NCI-H146 treated with DMSO at 0.1 percent for 48 hours (cell line): ENCODE results near the gene BLOC1S1.

Source experiments
- DNase-seq: peaks from one replicate; lab custom pipeline; 2025; ENCODE audit not compliant: unreplicated experiment; lab: John Stamatoyannopoulos, UW

Gene BLOC1S1

GRCh38 chr12:55694188-55694515 lies 21.7 kb upstream of the BLOC1S1 start:
- no peak for DNase-seq

GRCh38 chr12:55694651-55695050 lies 21.2 kb upstream of the BLOC1S1 start:
- no peak for DNase-seq

GRCh38 chr12:55695349-55695748 lies 20.5 kb upstream of the BLOC1S1 start:
- no peak for DNase-seq

- DNase-seq: no peak
These were observed 19.7 kb upstream of the BLOC1S1 start for GRCh38 chr12:55696141-55696540.

GRCh38 chr12:55696796-55697462 lies 18.9 kb upstream of the BLOC1S1 start:
- DNase-seq: no peak

- DNase-seq: no peak
These were observed 18.2 kb upstream of the BLOC1S1 start for GRCh38 chr12:55697686-55698085.

GRCh38 chr12:55698241-55698955 lies 17.4 kb upstream of the BLOC1S1 start:
- DNase-seq: no peak

- DNase-seq: no peak
These were observed 16.9 kb upstream of the BLOC1S1 start for GRCh38 chr12:55698965-55699364.

GRCh38 chr12:55699471-55700055 lies 16.3 kb upstream of the BLOC1S1 start:
- DNase-seq: no peak

- no peak for DNase-seq
These were observed 15.4 kb upstream of the BLOC1S1 start for GRCh38 chr12:55700255-55701018.

GRCh38 chr12:55702861-55703260 lies 13.0 kb upstream of the BLOC1S1 start:
- DNase-seq: no peak

GRCh38 chr12:55703288-55703687 lies 12.6 kb upstream of the BLOC1S1 start:
- no peak for DNase-seq

- DNase-seq: no peak
These were observed 11.7 kb upstream of the BLOC1S1 start for GRCh38 chr12:55703901-55704761.

- DNase-seq: no peak
These were observed 10.8 kb upstream of the BLOC1S1 start for GRCh38 chr12:55704824-55705718.

- DNase-seq: no peak
These were observed 10.0 kb upstream of the BLOC1S1 start for GRCh38 chr12:55705782-55706402.

GRCh38 chr12:55706568-55707218 lies 9.2 kb upstream of the BLOC1S1 start:
- DNase-seq: no peak

- no peak for DNase-seq
These were observed 8.6 kb upstream of the BLOC1S1 start for GRCh38 chr12:55707219-55707671.

GRCh38 chr12:55707841-55708694 lies 7.8 kb upstream of the BLOC1S1 start, which contains the start of gene ITGA7:
ITGA7 (minus strand) TSS chr12:55707904; CDS start chr12:55707682, 222 bp downstream.
- peak; percentile 71 for DNase-seq
